Endothelial cell of umbilical vein (primary cell): Measurements from ENCODE around the gene MRFAP1. TPM values are rescaled to one million over a fixed set of nuclear protein-coding genes. Genes with fewer than 3 reads are reported as not detected.

Experiments used
- BruUV-seq: library from RNA; stranded (reverse); fragments of 400-500 nt; replicated peaks from 2 replicates; lab custom pipeline; 2021; lab: Mats Ljungman, UMichigan
- CTCF ChIA-PET: fragments of 300-600, 350-600 bp; sonication (Branson Sonifier 250); formaldehyde crosslinking; loops from one replicate; lab custom pipeline; 2021; ENCODE audit warnings: antibody characterized with exemption, inconsistent platforms; lab: Charles Lee
- POLR2A ChIA-PET: fragments of 300-600, 350-600 bp; sonication (Branson Sonifier 250); formaldehyde crosslinking; loops from one replicate; lab custom pipeline; 2021; ENCODE audit warnings: antibody characterized with exemption, inconsistent platforms; lab: Charles Lee
- DNase-seq: peaks from one replicate; pipeline ENCODE4 v3.0.0-alpha.2; 2011; ENCODE audit warnings: low read depth, low spot score
- FAIRE-seq: peaks from 2 replicates; lab custom pipeline; 2011; peaks lifted over from hg19 to GRCh38; lab: Jason Lieb, UNC
- H2AFZ ChIP-seq: 2 replicates; pipeline ENCODE4 v1.6.0; 2012; ENCODE audit warnings: low read depth, low read length, control low read depth, inconsistent platforms
- H3K27ac ChIP-seq: 2 replicates; pipeline ENCODE4 v1.5.1; 2011; ENCODE audit warnings: low read depth, mild to moderate bottlenecking, control low read depth, low read length, moderate library complexity; ENCODE audit not compliant: insufficient read depth
- H3K27me3 ChIP-seq, 2 experiments: 2 replicates each; pipeline versions ENCODE4 v1.6.0 to v1.6.1; 2011; ENCODE audit warnings: low read length in 2 of 2, mixed read lengths in 1 of 2; ENCODE audit not compliant: control insufficient read depth in 2 of 2, insufficient read depth in 2 of 2
- H3K36me3 ChIP-seq, 2 experiments: 2 replicates in 1 of 2; 3 replicates in 1 of 2; pipeline ENCODE4 v1.5.1; 2011; ENCODE audit warnings: low read length in 2 of 2, mild to moderate bottlenecking in 1 of 2, moderate library complexity in 1 of 2; ENCODE audit not compliant: control insufficient read depth in 2 of 2, insufficient read depth in 2 of 2; ENCODE audit errors: extremely low read depth in 1 of 2
- H3K4me1 ChIP-seq: 3 replicates; pipeline ENCODE4 v1.5.1; 2011; ENCODE audit warnings: mild to moderate bottlenecking, low read length; ENCODE audit not compliant: control insufficient read depth, insufficient read depth; ENCODE audit errors: extremely low read depth
- H3K4me2 ChIP-seq: 2 replicates; pipeline ENCODE4 v1.6.1; 2011; ENCODE audit warnings: low read length, control low read depth, mixed read lengths; ENCODE audit not compliant: insufficient read depth
- H3K4me3 ChIP-seq, 3 experiments: fragments of 200-600 bp in 1 of 3; sonication (generic), shearing (Covaris generic) in 1 of 3; replicated peaks in 1 of 3; 2 replicates each; pipeline ENCODE4 v1.5.1; 2011 to 2016; ENCODE audit warnings: control low read depth in 3 of 3, low read length in 3 of 3, mild to moderate bottlenecking in 2 of 3, inconsistent platforms in 1 of 3, low read depth in 1 of 3, moderate library complexity in 1 of 3; ENCODE audit not compliant: insufficient read depth in 1 of 3
- H3K79me2 ChIP-seq: 2 replicates; pipeline ENCODE4 v1.6.0; 2012; ENCODE audit warnings: low read length, inconsistent platforms; ENCODE audit not compliant: control insufficient read depth, insufficient read depth
- H3K9ac ChIP-seq: replicated peaks from 2 replicates; pipeline ENCODE3; 2011; ENCODE audit warnings: low read length, control low read depth; ENCODE audit not compliant: insufficient read depth; ENCODE audit errors: extremely low read depth
- H3K9me1 ChIP-seq: replicated peaks from 3 replicates; pipeline ENCODE4 v1.6.0; 2011; ENCODE audit warnings: mild to moderate bottlenecking, low read length; ENCODE audit not compliant: control insufficient read depth, insufficient read depth; ENCODE audit errors: extremely low read depth
- H3K9me3 ChIP-seq: replicated peaks from 2 replicates; pipeline ENCODE4 v1.5.1; 2012; ENCODE audit warnings: low read length, inconsistent platforms; ENCODE audit not compliant: control insufficient read depth, insufficient read depth
- H4K20me1 ChIP-seq: replicated peaks from 2 replicates; pipeline ENCODE3; 2011; ENCODE audit warnings: mild to moderate bottlenecking, low read length; ENCODE audit not compliant: control insufficient read depth, insufficient read depth; ENCODE audit errors: extremely low read depth
- EZH2 ChIP-seq: IDR thresholded peaks from 2 replicates; pipeline ENCODE4 v1.6.1; 2012; ENCODE audit warnings: borderline replicate concordance, low read depth, mild to moderate bottlenecking, moderate library complexity, low read length, inconsistent platforms; ENCODE audit not compliant: severe bottlenecking
- FOS ChIP-seq: IDR thresholded peaks from 2 replicates; pipeline ENCODE4 v1.6.1; 2011; ENCODE audit warnings: mild to moderate bottlenecking, low read length, moderate library complexity, borderline replicate concordance; ENCODE audit not compliant: insufficient read depth
- GATA2 ChIP-seq: IDR thresholded peaks from 2 replicates; pipeline ENCODE4 v1.7.0; 2011; ENCODE audit warnings: low read depth, mild to moderate bottlenecking, moderate library complexity, mixed read lengths, low read length; ENCODE audit not compliant: insufficient read length, insufficient read depth
- JUN ChIP-seq: IDR thresholded peaks from 2 replicates; pipeline ENCODE4 v1.6.1; 2011; ENCODE audit warnings: borderline replicate concordance, low read depth; ENCODE audit not compliant: insufficient read length, insufficient read depth
- POLR2A ChIP-seq: IDR thresholded peaks from 2 replicates; pipeline ENCODE4 v1.6.1; 2012; ENCODE audit warnings: low read depth, mild to moderate bottlenecking, control low read depth, low read length
- POLR2AphosphoS5 ChIP-seq: IDR thresholded peaks from 2 replicates; pipeline ENCODE4 v1.6.1; 2012; ENCODE audit warnings: low read depth, mild to moderate bottlenecking, control low read depth, low read length, moderate library complexity; ENCODE audit not compliant: insufficient read depth
- dilution Hi-C: fragments of 300-500 bp; cut with MboI; formaldehyde crosslinking; loops from one replicate; pipeline ENCODE4 v1.15.0; 2019; ENCODE audit warnings: low sequenced_read_pairs; ENCODE audit not compliant: extremely low pct_ligation_motif_present
- intact Hi-C: fragments of 100-400 bp; cut with micrococcal nuclease; formaldehyde crosslinking; loops from one replicate; pipeline ENCODE4 v1.10.0; 2022
- polyA plus RNA-seq, 4 experiments: library from polyadenylated mRNA; depleted of rRNA in 3 of 4; stranded (reverse) in 3 of 4; unstranded in 1 of 4; fragments of >200 nt; gene quantifications; 2 replicates each; pipeline versions ENCODE4 v1.2.1 to v1.2.3, GENCODE V29; 2011 to 2012; ENCODE audit warnings: missing spikeins in 1 of 4
- total RNA-seq: library from RNA; stranded (reverse); gene quantifications from 2 replicates; pipeline ENCODE4 v1.2.3, GENCODE V29; 2021
- TF ChIP-seq, protein P1 (sequence below), 2 donors: IDR thresholded peaks; 1 replicate in 1 of 2; 2 replicates in 1 of 2; pipeline ENCODE4 v1.5.1; 2011; ENCODE audit warnings: low read length in 2 of 2, mild to moderate bottlenecking in 2 of 2, moderate library complexity in 2 of 2, control low read depth in 1 of 2, inconsistent platforms in 1 of 2, low read depth in 1 of 2; ENCODE audit not compliant: insufficient read depth in 1 of 2; ENCODE audit errors: extremely low read depth in 1 of 2
- TF ChIP-seq, protein P2 (sequence below): IDR thresholded peaks from 2 replicates; pipeline ENCODE4 v1.6.1; 2011; ENCODE audit not compliant: insufficient read depth, insufficient read length

The MRFAP1 gene
- total and polyA plus RNA-seq, 2 donors (not counting 3 experiments of a cell fraction or from before 2014, with no cell fraction given) = 170 to 317 TPM

DNA sequence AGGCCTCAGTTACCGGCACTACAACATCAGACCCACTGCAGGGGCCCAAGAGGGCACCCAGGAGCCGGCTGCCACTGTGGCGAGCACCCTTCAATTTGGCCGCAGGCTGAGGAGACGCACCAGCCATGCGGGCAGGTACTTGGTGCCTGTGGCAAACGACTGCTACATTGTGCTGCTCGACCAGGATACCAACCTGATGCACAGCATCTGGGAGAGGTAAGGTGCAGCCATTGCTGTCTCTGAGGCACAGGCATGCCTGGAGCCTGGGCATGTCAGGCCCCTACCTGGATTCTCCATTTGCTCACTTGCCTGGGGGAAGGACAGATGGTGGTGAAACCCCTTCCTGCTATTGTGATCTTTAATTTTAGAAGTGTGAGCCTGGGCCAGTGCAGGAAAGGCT lies 35.4 kb upstream of the MRFAP1 start:
- intact Hi-C loops = no loop called here
- Histone ChIP-seq H4K20me1 (no peaks in the 10 kb centered on the region), H3K36me3 (peaks cover 0 to 5% of the 10 kb centered on the region in 2 experiments), H3K4me2 (no peak overlapping the region), H3K27ac (no peak overlapping the region), H2AFZ (no peak overlapping the region), H3K79me2 (no peaks in the 10 kb centered on the region), H3K4me3 (no peak overlapping the region), H3K9me1 (no peaks in the 10 kb centered on the region), H3K9ac (no peak overlapping the region), H3K4me1 (no peaks in the 10 kb centered on the region), H3K27me3 (no peaks in the 10 kb centered on the region), H3K9me3 (no peaks in the 10 kb centered on the region)
- DNase-seq (no peak), FAIRE-seq (no peak)
- ChIA-PET CTCF (interaction anchor here (0.8 kb wide), 1 partner anchor 31 kb away, joined by 3 read pairs; the partner anchor contains the start of gene MAN2B2), POLR2A (no interaction called here)
- no TSS peak for BruUV-seq
- dilution Hi-C loops = no loop called here
- TF ChIP-seq FOS = no peak
- TF ChIP-seq JUN = no peak
- TF ChIP-seq POLR2AphosphoS5 = no peak
- no peak for TF ChIP-seq POLR2A

DNA sequence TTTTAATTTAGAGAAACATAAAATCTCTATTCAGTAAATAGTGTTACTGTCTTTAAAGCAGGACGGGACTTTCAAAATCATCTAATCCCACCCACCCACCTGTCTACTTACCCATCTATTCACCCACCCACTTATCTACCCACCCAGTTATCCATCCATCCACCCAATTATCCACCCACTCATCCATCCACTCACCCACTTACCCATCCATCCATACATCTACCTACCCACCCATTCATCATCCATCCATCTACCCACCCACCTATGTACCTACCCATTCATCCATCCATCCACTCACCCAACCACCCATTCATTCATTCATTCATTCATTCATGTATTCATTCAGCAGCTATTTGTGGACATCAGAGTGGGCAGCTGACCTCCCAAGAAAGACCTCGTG lies 34.9 kb upstream of the MRFAP1 start:
- H4K20me1 ChIP-seq = no peaks in the 10 kb centered on the region
- dilution Hi-C loops = no loop called here
- H3K9me1 ChIP-seq = no peaks in the 10 kb centered on the region
- no peak overlapping the region for H2AFZ ChIP-seq
- ChIA-PET POLR2A (no interaction called here), CTCF (no interaction called here)
- peaks cover 0 to 5% of the 10 kb centered on the region in 2 experiments for H3K36me3 ChIP-seq
- no peaks in the 10 kb centered on the region for H3K27me3 ChIP-seq
- DNase-seq (no peak), FAIRE-seq (no peak)
- no peak overlapping the region for H3K4me3 ChIP-seq
- H3K4me1 ChIP-seq = no peaks in the 10 kb centered on the region
- no peaks in the 10 kb centered on the region for H3K79me2 ChIP-seq
- BruUV-seq = no TSS peak
- H3K27ac ChIP-seq = no peak overlapping the region
- no peaks in the 10 kb centered on the region for H3K9me3 ChIP-seq
- no peak overlapping the region for H3K9ac ChIP-seq
- intact Hi-C loops = no loop called here
- H3K4me2 ChIP-seq = no peak overlapping the region
- TF ChIP-seq FOS (no peak), JUN (no peak), EZH2 (no peak), GATA2 (no peak)
- TF ChIP-seq, protein P1, sequence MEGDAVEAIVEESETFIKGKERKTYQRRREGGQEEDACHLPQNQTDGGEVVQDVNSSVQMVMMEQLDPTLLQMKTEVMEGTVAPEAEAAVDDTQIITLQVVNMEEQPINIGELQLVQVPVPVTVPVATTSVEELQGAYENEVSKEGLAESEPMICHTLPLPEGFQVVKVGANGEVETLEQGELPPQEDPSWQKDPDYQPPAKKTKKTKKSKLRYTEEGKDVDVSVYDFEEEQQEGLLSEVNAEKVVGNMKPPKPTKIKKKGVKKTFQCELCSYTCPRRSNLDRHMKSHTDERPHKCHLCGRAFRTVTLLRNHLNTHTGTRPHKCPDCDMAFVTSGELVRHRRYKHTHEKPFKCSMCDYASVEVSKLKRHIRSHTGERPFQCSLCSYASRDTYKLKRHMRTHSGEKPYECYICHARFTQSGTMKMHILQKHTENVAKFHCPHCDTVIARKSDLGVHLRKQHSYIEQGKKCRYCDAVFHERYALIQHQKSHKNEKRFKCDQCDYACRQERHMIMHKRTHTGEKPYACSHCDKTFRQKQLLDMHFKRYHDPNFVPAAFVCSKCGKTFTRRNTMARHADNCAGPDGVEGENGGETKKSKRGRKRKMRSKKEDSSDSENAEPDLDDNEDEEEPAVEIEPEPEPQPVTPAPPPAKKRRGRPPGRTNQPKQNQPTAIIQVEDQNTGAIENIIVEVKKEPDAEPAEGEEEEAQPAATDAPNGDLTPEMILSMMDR (IDR thresholded peaks at IDR 0.05; ENCODE audit: extremely low read depth in 1 of 2, insufficient read depth in 1 of 2, low read depth in 1 of 2, low read length in 2 of 2) = no peak
- TF ChIP-seq, protein P2, sequence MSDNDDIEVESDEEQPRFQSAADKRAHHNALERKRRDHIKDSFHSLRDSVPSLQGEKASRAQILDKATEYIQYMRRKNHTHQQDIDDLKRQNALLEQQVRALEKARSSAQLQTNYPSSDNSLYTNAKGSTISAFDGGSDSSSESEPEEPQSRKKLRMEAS = no peak
